Mesothelial cell of epicardium (in vitro differentiated cells): ENCODE results near the gene USF3. TPM values are rescaled to one million over a fixed set of nuclear protein-coding genes. Genes with fewer than 3 reads are reported as not detected.

Source experiments
- DNase-seq, 2 experiments: peaks; one replicate each; pipeline ENCODE4 v3.0.0; 2021; ENCODE audit warnings: low spot score in 2 of 2; ENCODE audit not compliant: unreplicated experiment in 2 of 2
- H3K27ac Mint-ChIP-seq: 2 replicates; pipeline ENCODE4 v1.8.0; 2021; ENCODE audit warnings: mixed read lengths
- H3K27me3 Mint-ChIP-seq: 2 replicates; pipeline ENCODE4 v1.8.0; 2021; ENCODE audit warnings: low read depth, mixed read lengths
- H3K36me3 Mint-ChIP-seq: 2 replicates; pipeline ENCODE4 v1.8.0; 2021; ENCODE audit warnings: mixed read lengths
- H3K4me1 Mint-ChIP-seq: 2 replicates; pipeline ENCODE4 v1.8.0; 2021; ENCODE audit warnings: mixed read lengths
- H3K4me3 Mint-ChIP-seq: 2 replicates; pipeline ENCODE4 v1.8.0; 2021; ENCODE audit warnings: mild to moderate bottlenecking, moderate library complexity, mixed read lengths
- H3K9me3 Mint-ChIP-seq: 2 replicates; pipeline ENCODE4 v1.8.0; 2021; ENCODE audit warnings: mixed read lengths
- CTCF ChIP-seq: fragments of 200-600 bp; sonication (generic); IDR thresholded peaks from one replicate; pipeline ENCODE4 v1.5.0; 2021; ENCODE audit warnings: antibody characterized with exemption; ENCODE audit not compliant: unreplicated experiment
- total RNA-seq: library from RNA; stranded (reverse); gene quantifications from 3 replicates; pipeline ENCODE4 v1.2.1, GENCODE V29; 2021

Gene USF3
- total RNA-seq, 1 donor from 2014 or later: 17.9 TPM

GRCh38 chr3:113602836-113603235 lies 93.6 kb downstream of the USF3 start:
- Mint-ChIP-seq H3K36me3 (no peaks in the 10 kb centered on the region), H3K9me3 (no peaks in the 10 kb centered on the region), H3K27me3 (peaks cover 21% of the 10 kb centered on the region), H3K4me1 (no peaks in the 10 kb centered on the region), H3K27ac (no peak overlapping the region), H3K4me3 (no peak overlapping the region)
- no peak for TF ChIP-seq CTCF
- no peak for DNase-seq

- Mint-ChIP-seq H3K4me3 (no peak overlapping the region), H3K27me3 (peaks cover 21% of the 10 kb centered on the region), H3K9me3 (no peaks in the 10 kb centered on the region), H3K36me3 (no peaks in the 10 kb centered on the region), H3K4me1 (no peaks in the 10 kb centered on the region), H3K27ac (no peak overlapping the region)
- no peak for TF ChIP-seq CTCF
- DNase-seq: no peak
These were observed 94.2 kb downstream of the USF3 start for GRCh38 chr3:113602256-113602655.

- Mint-ChIP-seq H3K4me3 (no peak overlapping the region), H3K9me3 (no peaks in the 10 kb centered on the region), H3K36me3 (no peaks in the 10 kb centered on the region), H3K27ac (no peak overlapping the region), H3K4me1 (no peaks in the 10 kb centered on the region), H3K27me3 (peaks cover 22% of the 10 kb centered on the region)
- TF ChIP-seq CTCF: no peak
- DNase-seq: no peak
These were observed 95.2 kb downstream of the USF3 start for GRCh38 chr3:113601240-113601639.

GRCh38 chr3:113600418-113601182 lies 95.8 kb downstream of the USF3 start:
- Mint-ChIP-seq H3K27ac (no peak overlapping the region), H3K36me3 (no peaks in the 10 kb centered on the region), H3K4me3 (no peak overlapping the region), H3K4me1 (no peaks in the 10 kb centered on the region), H3K9me3 (no peaks in the 10 kb centered on the region), H3K27me3 (peaks cover 23% of the 10 kb centered on the region)
- no peak for TF ChIP-seq CTCF
- no peak for DNase-seq

Other genes with a start within 250 kb of the USF3 start
- gene SPICE1, start 181.5 kb downstream of the USF3 start, total RNA-seq: 24.2 to 28.5 TPM (median 27.8 TPM) in 3 replicates
- not detected in 3 replicates for gene SIDT1, start 164.1 kb downstream of the USF3 start, total RNA-seq
- gene NAA50, start 49.6 kb upstream of the USF3 start, total RNA-seq: 83.2 to 87.3 TPM (median 85.9 TPM) in 3 replicates
- 52.0 to 58.2 TPM (median 52.6 TPM) in 3 replicates for gene ATP6V1A, start 50.4 kb upstream of the USF3 start, total RNA-seq
- 7.5 to 8.0 TPM (median 7.7 TPM) in 3 replicates for gene GRAMD1C, start 142.1 kb upstream of the USF3 start, total RNA-seq